B cell (primary cell): ENCODE measurements around the gene SLC2A14.

Experiments
- EZH2 ChIP-seq: IDR thresholded peaks from 2 replicates; pipeline ENCODE4 v1.6.1; 2012; ENCODE audit warnings: borderline replicate concordance, low read depth, mild to moderate bottlenecking, moderate library complexity, low read length; ENCODE audit not compliant: insufficient read depth, poor library complexity, severe bottlenecking
- TF ChIP-seq, protein P1 (sequence below): fragments of 200-600 bp; IDR thresholded peaks from one replicate; pipeline ENCODE4 v1.8.0; 2022; ENCODE audit warnings: antibody characterized with exemption, mild to moderate bottlenecking

GRCh38 chr12:7892186-7892980, 19.7 kb upstream of the SLC2A14 start:
- TF ChIP-seq, protein P1, sequence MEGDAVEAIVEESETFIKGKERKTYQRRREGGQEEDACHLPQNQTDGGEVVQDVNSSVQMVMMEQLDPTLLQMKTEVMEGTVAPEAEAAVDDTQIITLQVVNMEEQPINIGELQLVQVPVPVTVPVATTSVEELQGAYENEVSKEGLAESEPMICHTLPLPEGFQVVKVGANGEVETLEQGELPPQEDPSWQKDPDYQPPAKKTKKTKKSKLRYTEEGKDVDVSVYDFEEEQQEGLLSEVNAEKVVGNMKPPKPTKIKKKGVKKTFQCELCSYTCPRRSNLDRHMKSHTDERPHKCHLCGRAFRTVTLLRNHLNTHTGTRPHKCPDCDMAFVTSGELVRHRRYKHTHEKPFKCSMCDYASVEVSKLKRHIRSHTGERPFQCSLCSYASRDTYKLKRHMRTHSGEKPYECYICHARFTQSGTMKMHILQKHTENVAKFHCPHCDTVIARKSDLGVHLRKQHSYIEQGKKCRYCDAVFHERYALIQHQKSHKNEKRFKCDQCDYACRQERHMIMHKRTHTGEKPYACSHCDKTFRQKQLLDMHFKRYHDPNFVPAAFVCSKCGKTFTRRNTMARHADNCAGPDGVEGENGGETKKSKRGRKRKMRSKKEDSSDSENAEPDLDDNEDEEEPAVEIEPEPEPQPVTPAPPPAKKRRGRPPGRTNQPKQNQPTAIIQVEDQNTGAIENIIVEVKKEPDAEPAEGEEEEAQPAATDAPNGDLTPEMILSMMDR = no peak
- no peak for TF ChIP-seq EZH2
